ENCODE data around the gene EIF3I.

- TF ChIP-seq, protein P1, sequence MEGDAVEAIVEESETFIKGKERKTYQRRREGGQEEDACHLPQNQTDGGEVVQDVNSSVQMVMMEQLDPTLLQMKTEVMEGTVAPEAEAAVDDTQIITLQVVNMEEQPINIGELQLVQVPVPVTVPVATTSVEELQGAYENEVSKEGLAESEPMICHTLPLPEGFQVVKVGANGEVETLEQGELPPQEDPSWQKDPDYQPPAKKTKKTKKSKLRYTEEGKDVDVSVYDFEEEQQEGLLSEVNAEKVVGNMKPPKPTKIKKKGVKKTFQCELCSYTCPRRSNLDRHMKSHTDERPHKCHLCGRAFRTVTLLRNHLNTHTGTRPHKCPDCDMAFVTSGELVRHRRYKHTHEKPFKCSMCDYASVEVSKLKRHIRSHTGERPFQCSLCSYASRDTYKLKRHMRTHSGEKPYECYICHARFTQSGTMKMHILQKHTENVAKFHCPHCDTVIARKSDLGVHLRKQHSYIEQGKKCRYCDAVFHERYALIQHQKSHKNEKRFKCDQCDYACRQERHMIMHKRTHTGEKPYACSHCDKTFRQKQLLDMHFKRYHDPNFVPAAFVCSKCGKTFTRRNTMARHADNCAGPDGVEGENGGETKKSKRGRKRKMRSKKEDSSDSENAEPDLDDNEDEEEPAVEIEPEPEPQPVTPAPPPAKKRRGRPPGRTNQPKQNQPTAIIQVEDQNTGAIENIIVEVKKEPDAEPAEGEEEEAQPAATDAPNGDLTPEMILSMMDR (IDR thresholded peaks at IDR 0.05), result no peak
- no peak for TF ChIP-seq POLR2AphosphoS5 (IDR thresholded peaks at IDR 0.05)
- no peak for TF ChIP-seq POLR2A (IDR thresholded peaks at IDR 0.05)
- TF ChIP-seq EP300 (IDR thresholded peaks at IDR 0.05; ENCODE audit: low read depth), result no peak
These were observed 12.6 kb downstream of the EIF3I start for GRCh38 chr1:32234792-32235191.
